Measurements from ENCODE around the gene POC1A.

POC1A gene

GRCh38 chr3:52093756-52094545 lies 60.3 kb downstream of the POC1A start (continued):
- no peak for TF ChIP-seq ZNF488 (tag by site-specific recombination; IDR thresholded peaks at IDR 0.05)
- no peak for TF ChIP-seq PATZ1 (tag by site-specific recombination; IDR thresholded peaks at IDR 0.05)
- no peak for TF ChIP-seq BCL11A (tag by site-specific recombination; IDR thresholded peaks at IDR 0.05; ENCODE audit: low read depth)
- TF ChIP-seq ZNF19 (tag by site-specific recombination; IDR thresholded peaks at IDR 0.05; ENCODE audit: low read depth): no peak
- TF ChIP-seq KLF1 (tag by site-specific recombination; IDR thresholded peaks at IDR 0.05): no peak
- TF ChIP-seq ZNF155 (tag by site-specific recombination; IDR thresholded peaks at IDR 0.05): no peak
- no peak for TF ChIP-seq ZSCAN4 (tag by site-specific recombination; IDR thresholded peaks at IDR 0.05)

- CTCF ChIA-PET: interaction anchor here (0.5 to 0.8 kb wide), 2 partner anchors 92 to 563 kb away, joined by 3 read pairs; no protein-coding TSS in a partner anchor
- Histone ChIP-seq H3K36me3 (ENCODE audit: control insufficient read depth in 2 of 2, insufficient read depth in 1 of 2, low read length in 2 of 2) (peaks cover 0 to 63% of the 10 kb centered on the region in 2 experiments; a peak in 1 of 3 replicates), H3K27ac (ENCODE audit: extremely low read depth, low read depth, low read length) (no peak overlapping the region), H3K4me1 (ENCODE audit: control insufficient read depth, insufficient read depth, low read length) (no peaks in the 10 kb centered on the region), H3K9me3 (ENCODE audit: control insufficient read depth, insufficient read depth, low read depth, low read length) (no peaks in the 10 kb centered on the region), H3K4me3 (ENCODE audit: low read depth, low read length) (no peak overlapping the region)
- POLR2A ChIA-PET: no interaction called here
- TF ChIP-seq ZNF610 (tag by site-specific recombination; IDR thresholded peaks at IDR 0.05; ENCODE audit: borderline replicate concordance) (no peak), ZBTB21 (tag by site-specific recombination; IDR thresholded peaks at IDR 0.05) (no peak), ZNF449 (tag by site-specific recombination; IDR thresholded peaks at IDR 0.05) (no peak), SP7 (tag by site-specific recombination; IDR thresholded peaks at IDR 0.05) (no peak), PRDM10 (tag by site-specific recombination; IDR thresholded peaks at IDR 0.05) (no peak), ZNF670 (tag by site-specific recombination; IDR thresholded peaks at IDR 0.05; ENCODE audit: low read depth) (no peak), GLI4 (tag by site-specific recombination; IDR thresholded peaks at IDR 0.05) (no peak), ZNF23 (tag by site-specific recombination; IDR thresholded peaks at IDR 0.05; ENCODE audit: borderline replicate concordance) (no peak), ZNF514 (tag by site-specific recombination; IDR thresholded peaks at IDR 0.05) (no peak)
Measured at GRCh38 chr3:52092891-52093290, 61.3 kb downstream of the POC1A start.

Data from HEK293 (cell line).